IPS DF 4.7 (cell line): Measurements from ENCODE around the gene TMEM171.

Experiments used
- DNase-seq: peaks from one replicate; pipeline ENCODE4 v3.0.0-alpha.2; 2013; ENCODE audit warnings: low spot score; ENCODE audit errors: extremely low read depth

The TMEM171 gene

GRCh38 chr5:73120222-73121118 is at the start of gene TMEM171:
Gene TMEM171, plus strand, starts transcription at chr5:73120575. Its CDS starts 2,799 bp downstream, at chr5:73123374.
- no peak for DNase-seq

DNA sequence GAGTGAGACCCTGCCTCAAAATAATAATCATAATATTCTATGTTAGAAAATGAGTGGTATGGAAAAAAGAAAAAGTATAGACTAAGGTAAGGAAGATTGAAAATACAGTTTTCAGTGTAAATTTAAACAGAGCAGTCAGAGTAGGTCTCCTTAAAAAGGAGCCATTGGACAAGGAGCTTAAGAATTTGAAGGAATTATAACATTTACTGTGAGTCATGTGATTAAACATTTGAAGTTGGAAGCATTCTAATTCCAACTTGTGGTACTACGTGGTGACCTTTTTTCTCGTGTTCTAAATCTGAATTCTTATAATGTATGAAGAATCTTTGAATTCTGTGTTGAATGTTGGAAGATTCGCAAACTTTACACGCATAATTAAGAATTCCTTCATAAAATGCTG is 39.3 kb upstream of the TMEM171 start:
- DNase-seq: no peak

- DNase-seq: no peak
Measured at GRCh38 chr5:73088026-73088425, 32.3 kb upstream of the TMEM171 start.

DNA sequence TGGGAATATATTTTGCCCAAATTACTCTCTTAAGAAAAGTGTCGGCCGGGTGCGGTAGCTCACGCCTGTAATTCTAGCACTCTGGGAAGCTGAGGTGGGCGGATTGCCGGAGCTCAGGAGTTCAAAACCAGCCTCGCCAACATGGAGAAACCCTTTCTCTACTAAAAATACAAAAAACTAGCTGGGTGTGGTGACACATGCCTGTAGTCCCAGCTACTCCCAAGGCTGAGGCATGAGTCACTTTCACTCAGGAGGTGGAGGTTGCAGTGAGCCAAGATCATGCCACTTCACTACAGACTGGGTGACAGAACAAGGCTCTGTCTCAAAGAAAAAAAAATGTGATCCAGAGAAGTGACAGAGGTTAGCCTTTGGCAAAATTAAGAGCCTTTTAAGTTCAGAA is 26.4 kb upstream of the TMEM171 start:
- DNase-seq: no peak

- no peak for DNase-seq
Measured at GRCh38 chr5:73094415-73094814, 26.0 kb upstream of the TMEM171 start.

- DNase-seq: no peak
Measured at GRCh38 chr5:73095564-73096238, 24.7 kb upstream of the TMEM171 start.

DNA sequence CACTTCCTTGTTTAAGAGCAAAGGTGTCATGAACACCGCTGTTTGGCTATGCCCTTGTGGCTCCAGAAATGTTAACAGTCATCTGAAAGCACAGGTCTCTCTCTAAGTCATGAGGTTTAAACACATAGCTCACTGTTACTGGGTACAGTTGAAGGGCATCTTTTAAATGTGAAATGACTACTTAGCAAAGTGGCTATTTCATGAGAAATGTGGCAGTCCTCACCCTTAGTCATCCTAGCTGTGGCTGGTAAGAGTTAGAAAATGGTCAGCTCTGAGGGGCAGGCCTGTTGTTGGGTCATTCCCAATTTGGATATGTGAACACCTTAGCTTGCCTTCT is 24.2 kb upstream of the TMEM171 start:
- no peak for DNase-seq

DNA sequence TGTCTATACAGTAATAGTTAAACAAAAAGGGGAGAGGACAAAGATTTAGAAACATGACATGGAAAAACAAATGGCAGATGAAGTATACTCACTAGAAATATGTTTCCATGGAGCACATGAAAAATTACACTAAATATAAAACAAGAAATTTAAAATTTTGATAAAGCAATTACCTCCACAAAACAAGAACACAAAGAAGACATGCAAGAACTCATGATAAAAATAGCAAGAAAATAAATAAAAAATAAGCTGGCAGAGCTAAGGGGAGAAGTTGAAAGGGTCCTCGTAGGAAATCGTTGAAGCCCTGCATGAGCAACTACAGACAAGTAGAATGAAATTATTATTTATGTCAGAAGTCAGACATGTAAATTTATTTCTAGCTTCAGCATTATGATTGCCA is 22.6 kb upstream of the TMEM171 start:
- DNase-seq: no peak

- no peak for DNase-seq
Measured at GRCh38 chr5:73100109-73100508, 20.3 kb upstream of the TMEM171 start.

DNA sequence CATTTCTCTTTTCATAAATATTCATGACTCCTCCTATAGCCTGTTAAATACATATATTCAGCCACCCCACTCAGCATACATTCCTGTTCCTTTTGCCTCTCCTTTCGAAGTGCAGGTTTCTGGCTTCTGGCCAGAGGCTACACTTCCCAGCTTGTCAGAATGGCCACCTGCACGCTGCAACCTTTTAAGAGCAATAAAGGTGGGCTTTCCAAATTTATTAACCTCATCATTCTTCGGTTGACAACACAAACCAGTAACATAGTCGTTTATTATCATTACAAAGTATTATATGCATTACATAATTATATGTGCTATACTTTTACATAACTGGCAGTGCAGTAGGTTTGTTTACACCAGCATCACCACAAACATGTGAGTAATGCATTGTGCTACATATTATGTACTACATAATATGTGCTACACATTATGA is 16.5 kb upstream of the TMEM171 start:
- no peak for DNase-seq

GRCh38 chr5:73104326-73104725 is 16.0 kb upstream of the TMEM171 start:
- DNase-seq: no peak

DNA sequence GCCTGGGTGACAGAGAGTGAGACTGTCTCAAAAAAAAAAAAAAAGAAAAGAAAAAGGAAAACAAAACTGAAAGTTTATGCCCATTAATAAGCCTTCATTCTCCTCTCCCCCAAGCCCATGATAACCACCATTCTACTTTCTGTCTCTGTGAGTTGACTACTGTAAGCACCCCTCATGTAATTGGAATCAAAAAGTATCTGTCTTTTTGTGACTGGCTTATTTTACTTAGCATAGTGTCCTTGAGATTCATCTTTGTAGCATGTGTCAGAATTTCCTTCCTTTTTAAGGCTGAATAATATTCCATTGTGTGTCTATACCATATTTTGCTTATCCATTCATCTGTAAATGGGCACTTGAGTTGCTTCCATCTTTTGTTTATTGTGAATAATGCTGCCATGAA is 14.0 kb upstream of the TMEM171 start:
- DNase-seq: no peak

DNA sequence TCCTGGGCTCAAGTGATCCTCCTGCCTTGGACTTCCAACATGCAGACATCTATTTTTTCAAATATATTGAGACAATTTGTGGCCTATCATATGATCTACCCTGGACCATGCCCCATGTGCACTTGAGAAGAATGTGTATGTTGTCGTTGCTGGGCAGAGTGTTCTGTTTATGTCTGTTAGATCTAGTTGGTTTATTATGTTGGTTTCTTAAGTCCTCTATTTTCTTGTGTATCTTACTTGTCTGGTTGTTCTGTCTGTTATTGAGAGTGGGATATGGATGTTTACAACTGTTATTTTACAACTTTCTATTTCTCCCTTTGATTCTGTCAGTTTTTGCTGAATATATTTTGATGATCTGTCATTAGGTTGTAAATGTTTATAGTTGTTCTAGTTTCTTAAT is 10.2 kb upstream of the TMEM171 start:
- no peak for DNase-seq

DNA sequence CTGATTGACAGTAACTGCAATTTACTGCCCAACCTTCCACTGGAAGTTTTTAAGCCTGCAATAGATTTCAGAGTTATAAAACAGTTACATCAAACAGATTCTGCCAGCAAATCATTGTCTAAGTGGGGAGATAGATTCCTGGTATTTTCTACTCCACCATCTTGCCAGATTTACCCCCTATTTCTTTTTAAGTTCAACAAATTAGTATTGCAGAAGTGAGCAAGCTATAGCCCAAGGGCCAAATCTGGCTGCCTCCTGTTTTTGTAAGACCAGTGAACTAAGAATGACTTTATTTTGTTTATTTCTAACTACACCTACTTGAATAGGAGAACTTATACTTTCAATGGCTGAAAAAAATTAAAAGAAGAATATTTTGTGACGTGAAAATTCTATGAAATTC is 8.8 kb upstream of the TMEM171 start:
- DNase-seq: no peak

GRCh38 chr5:73112359-73112758 is 8.0 kb upstream of the TMEM171 start:
- DNase-seq: no peak

GRCh38 chr5:73114044-73114688 is 6.2 kb upstream of the TMEM171 start:
- no peak for DNase-seq

DNA sequence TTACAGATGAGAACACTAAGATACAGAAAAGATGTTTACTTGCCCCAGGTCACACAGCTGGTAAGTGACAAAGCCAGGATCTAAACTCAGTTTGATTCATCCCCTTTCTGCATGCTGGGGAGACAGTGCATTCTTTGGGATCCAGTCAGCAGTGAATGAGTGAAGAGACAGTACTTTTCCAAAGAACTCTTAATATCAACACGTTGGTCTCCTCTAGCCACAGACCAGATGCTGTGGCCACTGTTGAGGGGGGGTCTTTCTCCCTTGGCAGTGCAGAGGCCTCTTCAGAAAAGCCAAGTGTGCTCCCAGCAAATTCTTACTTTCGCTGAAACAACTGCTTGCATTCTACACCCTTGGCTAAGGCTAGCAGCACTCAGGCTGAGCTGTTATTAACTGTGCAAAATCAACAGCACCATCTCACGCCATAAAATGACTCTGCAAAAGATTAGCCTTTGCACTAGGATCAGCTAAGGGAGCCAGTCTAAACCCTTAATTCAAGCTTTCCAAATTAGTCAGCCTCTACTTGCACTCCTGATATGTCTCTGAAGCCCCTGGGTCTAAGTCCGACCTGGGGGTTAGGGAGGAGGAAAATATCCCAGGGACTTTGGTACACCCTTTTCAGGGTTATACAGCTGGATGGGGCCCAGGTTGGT is 4.8 kb upstream of the TMEM171 start:
- no peak for DNase-seq

- DNase-seq: no peak
Measured at GRCh38 chr5:73116506-73116905, 3.9 kb upstream of the TMEM171 start.

GRCh38 chr5:73117088-73117740 is 3.2 kb upstream of the TMEM171 start:
- DNase-seq: no peak

GRCh38 chr5:73118391-73118973 is 1.9 kb upstream of the TMEM171 start:
- no peak for DNase-seq
